HG02623 (cell line): ENCODE results near the gene LAMC3.
"Not testable (repeated sequence)": the region's sequence is repeated elsewhere in the genome, so short reads cannot be mapped to it uniquely, and the experiment has no call there.

ENCODE experiments used
- ATAC-seq: cut with Tn5 transposase; IDR thresholded peaks from one replicate; pipeline ENCODE4 v1.9.1; 2021; ENCODE audit warnings: moderate library complexity; ENCODE audit not compliant: unreplicated experiment

Gene LAMC3

DNA sequence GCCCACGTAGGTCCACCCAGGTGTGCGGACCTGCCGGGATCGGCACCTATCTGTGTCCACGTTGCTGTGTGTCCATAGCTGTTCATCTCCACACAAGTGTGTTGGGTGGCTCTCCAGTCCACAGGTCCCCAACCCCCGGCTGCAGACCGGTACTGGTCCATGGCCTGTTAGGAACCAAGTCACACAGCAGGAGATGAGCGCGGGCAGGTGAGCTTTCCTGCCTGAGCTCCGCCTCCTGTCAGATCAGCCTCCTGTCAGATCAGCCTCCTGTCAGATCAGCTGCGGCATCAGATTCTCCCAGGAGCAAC, 18.9 kb downstream of the LAMC3 start:
- no peak for ATAC-seq

DNA sequence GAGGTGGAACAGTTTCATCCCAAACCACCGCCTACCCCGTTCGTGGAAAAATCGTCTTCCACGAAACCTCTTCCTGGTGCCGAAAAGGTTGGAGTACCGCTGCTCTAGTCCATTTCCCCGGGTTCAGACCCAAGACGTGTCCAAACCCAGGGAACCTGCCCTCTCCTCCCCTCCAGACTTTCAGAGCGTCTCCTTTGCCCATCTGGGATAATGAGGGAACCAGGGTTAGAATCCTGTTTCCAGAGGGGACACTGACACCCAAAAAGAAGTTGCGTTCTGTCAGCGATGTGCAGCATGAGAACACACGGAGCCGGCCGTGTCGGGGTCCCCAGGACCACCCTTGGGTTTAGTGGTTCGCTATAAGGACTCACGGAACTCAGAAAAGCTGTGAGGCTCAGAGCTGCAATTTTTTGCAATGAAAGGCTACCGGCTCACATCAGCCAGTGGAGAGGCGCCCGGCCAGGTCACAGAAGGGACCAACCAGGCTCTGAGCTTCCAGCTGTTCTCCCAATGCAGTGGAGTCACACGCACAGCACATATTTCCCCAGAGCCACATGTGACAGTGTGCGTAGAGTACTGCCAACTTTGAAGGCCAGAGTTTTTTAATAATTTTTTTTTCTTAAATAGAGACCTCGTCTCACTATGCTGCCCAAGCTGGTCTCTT, 19.4 kb downstream of the LAMC3 start:
- no peak for ATAC-seq

DNA sequence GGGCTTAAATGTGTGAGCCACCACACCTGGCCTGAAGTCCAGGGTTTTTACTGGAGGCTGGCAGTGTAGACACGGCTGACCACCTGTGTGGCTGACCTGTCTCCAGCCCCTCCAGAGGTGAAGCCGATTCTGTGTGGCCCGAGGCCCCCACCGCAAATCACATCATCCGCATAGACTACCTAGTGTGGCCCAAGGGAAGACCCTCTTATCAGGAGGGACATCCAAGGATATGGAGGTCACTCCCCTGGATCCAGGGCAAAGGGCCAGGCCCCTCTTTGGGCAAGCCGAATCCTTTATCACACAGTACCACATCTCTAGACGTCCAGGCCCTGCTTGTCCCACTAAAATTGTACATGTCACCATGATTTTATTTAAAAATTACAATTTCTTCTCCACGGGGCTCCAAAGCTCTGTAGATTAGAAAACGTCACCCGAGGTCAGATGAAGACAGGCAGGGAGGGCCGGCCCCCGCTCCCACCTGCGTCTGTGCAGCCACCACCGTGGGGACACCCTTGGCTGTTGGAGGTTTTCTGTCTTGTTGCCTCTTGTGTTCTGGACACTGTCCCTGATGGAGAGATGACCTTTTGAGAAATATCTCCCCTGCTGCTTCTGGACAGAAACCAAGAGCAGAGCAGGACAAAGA, 20.1 kb downstream of the LAMC3 start:
- ATAC-seq, result no peak

DNA sequence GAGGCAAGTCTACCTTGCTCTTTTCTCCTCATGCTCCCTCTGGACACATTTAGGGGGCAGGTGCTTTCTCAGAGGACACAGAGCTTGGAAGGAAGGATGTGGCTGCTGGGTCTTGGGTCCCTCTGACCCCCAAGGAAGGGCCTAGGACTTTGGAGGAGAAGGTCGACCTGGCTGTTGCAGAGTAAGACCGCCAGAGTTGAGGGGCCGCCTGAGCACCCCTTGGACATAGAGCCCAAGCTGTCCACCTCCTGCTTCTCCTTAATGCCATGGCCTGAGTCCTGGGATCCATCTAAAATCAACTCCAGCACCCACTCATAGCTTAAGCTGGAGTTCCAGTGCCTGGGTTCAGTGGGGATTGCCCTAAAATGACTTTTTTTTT, 20.6 kb downstream of the LAMC3 start:
- ATAC-seq, result no peak

DNA sequence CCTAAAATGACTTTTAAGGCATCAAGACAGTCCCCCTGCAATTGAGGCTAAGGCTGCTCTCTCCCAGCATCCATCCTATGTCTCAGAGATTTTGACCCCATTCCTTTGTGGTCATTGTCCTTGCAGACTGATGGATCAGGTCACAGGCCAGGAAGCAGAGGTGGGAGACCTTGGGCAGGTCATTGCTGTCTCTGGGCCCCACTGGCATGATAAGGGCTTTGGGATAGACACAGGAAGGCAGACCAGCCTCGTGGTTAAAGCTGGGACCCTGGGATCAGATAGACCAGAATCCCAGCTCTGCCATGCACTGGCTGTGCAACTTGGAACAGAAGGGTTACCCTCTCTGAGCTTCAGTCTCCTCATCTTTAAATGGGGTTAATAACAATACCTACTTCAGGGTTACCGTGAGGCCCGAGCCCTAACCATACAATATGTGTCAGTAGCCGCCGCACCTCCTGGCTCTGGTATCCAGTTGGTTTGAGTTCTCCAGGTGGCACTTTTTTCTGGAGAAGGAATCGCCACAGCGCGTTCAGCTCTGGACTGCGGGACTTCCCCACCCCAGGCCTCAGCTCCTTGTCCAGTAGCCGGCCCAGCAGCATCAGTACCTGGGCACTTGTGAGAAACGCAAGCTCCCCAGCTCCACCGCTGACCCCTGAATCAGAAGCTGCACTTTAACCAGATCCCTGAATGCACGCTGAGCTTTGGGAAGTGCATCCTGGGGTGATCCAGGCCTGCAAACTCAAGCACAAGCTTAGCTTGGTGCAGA, 21.4 kb downstream of the LAMC3 start:
- ATAC-seq, result no peak

DNA sequence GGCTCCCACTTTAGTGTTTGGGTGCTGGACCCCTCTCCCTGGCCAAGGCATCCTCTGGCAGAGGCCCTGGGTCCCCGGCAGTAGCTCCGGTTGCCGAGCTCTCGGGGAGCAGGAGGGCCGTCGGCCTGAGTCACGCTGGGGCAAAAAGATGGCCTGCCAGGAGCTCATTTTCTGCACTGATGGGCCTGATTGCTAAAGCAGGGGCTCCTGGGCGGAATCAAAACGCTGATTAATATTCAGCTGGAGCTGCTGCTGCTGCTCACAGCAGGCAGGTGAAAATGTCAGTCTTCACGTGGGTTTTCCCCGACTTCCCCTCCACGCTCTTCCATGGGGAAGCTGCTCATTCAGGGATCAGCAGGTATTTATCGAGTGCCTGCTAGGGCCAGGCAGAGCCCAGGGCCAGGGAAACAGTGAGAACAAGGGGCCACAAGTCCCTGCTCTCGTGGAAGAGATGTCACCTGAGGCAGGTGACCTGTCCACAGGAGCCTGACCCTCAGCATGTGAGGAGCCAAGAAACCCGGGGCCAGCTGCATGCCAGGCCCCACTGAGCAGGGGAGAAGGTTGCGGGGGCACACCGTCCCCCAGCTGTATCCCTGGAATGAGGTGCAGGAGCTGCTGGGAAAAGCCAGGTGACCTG, 22.1 kb downstream of the LAMC3 start:
- no peak for ATAC-seq

DNA sequence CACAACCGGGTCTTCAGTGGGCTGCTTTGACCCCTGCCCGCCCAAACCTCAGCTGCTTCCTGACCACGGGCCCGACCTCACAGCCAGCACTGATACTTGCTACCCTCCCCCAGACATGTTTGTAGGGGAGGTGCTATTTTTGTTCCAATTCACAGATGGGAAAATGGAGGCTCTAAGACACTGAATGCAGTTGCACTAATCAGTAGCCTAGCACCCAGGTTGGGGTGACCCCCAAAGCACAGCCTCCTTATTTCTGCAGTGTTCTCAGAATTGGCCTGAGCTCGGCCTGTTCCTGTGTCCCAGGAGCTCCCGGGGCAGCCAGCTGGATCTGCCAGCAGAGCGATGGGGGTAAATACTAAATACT, 22.6 kb downstream of the LAMC3 start:
- ATAC-seq, result no peak

DNA sequence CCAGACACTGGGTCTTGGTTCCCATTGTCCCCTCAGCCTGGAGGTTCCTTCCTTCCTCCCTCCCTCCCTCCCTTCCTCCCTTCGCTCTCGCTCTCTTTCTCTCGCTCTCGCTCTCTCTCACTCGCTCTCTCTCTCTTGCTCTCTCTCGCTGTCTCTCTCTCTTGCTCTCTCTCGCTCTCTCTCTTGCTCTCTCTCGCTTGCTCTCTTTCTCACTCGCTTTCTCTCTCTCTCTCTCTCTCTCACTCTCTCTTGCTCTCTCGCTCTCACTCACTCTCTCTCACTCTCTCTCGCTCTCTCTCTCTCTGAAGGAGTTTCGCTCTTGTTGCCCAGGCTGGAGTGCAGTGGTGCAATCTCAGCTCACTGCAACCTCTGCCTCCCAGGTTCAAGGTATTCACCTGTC, 23.4 kb downstream of the LAMC3 start:
- no peak for ATAC-seq

DNA sequence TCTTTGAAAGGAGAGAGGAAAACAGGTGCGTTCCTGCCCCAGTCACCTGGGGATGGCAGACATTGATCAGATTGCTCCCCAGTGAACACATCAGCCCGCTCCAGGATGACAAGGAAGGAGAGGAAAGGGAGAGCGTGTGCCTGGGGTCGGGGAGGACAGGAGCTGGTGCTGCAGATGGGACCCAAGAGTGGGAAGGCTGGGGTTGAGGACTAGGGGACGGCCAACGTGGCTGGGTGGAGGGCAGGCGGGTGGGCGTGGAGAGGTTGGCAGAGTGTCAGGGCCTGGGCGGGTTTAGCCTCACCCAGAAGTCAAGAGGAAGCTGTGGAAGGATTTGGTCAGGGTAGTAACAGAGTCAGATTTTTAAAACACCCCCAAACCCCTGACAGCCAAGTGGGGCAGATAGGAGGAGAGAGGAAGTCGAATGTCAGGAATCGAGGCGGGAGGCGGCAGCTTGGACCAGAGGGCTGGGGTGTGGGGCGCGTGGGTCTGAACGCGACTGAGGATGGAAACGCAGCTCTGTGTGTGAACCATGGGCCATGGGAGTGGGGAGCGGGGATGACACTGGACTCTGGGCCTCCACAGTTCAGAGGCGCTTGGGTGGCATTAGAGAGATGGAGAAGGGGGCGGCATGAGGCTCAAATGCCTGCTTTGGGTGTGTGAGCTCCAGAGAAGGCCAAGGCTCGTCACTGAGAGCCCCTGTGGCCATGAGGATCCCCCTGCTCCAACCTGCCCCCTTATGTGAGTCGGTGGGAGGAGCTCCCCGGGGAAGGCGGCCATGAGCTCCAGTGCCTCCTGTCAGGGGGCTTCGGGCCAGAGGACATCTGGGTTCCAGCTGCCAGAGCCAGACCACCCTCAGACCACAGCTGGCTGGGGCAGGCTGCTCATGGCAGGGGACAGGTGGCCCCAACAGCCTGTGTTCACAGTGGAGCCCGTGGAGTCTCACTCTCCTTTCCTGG, 24.6 kb downstream of the LAMC3 start:
- ATAC-seq, result no peak

DNA sequence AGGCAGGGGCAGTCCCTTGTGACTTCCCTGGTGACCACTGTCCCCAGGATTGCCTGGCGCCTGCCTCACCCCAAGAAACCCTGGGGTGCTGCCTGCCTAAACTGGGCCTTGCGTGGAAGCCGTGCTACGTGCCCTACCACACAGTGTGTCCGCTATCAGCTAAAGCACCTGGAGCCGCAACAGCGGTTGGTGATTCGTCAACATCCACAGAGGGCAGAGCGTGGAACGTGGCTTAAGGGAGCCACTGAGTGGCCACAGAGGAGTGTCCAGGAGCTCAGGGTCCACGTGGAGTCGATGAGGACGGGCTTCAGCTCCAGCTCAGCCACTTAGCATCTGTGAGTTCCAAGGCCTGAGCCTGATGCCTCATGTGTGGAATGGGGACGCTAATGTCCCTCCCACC, 25.3 kb downstream of the LAMC3 start:
- ATAC-seq, result no peak

DNA sequence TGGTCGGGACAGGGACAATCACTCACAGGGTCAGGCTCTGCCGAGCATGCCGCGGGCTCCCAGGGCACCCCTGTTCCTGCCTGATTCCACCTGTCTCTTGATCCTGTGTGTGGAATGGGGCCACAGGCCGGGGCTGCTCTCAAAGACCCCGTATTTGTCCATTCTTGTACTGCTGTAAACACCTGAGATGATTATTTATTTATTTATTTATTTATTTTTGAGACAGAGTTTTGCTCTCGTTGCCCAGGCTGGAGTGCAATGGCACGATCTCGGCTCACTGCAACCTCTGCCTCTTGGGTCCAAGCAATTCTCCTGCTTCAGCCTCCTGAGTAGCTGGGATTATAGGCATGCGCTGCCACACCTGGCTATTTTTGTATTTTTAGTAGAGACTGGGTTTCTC, 25.8 kb downstream of the LAMC3 start:
- not testable (repeated sequence) for ATAC-seq

DNA sequence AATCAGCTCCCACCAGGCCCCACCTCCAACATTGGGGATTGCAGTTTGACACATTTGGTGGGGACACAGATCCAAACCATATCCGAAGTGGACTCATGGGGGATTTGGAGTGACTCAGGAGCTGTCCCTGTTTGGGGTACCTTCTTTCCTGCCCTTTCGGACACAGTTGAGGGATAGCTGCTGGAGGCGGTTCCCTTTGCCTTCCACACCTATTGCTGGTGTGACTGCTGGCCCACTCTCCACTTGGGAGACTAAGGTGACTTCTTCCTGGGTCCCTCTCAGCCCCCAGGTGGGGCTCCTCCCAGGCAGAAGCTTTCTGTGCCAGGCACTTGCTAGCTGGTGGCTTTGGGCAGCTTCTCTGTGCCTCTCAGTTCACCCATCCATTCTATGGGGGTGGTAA, 26.6 kb downstream of the LAMC3 start:
- no peak for ATAC-seq

DNA sequence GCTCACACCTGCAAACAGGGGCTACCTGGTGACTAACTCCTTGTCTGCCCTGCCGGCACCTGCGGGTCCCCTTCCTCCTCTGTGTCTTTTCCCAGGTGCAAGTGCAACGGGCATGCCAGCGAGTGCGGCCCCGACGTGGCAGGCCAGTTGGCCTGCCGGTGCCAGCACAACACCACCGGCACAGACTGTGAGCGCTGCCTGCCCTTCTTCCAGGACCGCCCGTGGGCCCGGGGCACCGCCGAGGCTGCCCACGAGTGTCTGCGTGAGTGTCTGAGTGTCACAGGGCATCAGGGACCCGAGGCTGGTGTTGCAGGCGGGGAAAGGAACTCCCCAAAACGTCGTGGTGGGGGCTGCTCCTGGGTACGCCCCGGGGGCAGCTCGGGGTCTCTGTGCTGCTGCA, 27.1 kb downstream of the LAMC3 start:
- no peak for ATAC-seq

DNA sequence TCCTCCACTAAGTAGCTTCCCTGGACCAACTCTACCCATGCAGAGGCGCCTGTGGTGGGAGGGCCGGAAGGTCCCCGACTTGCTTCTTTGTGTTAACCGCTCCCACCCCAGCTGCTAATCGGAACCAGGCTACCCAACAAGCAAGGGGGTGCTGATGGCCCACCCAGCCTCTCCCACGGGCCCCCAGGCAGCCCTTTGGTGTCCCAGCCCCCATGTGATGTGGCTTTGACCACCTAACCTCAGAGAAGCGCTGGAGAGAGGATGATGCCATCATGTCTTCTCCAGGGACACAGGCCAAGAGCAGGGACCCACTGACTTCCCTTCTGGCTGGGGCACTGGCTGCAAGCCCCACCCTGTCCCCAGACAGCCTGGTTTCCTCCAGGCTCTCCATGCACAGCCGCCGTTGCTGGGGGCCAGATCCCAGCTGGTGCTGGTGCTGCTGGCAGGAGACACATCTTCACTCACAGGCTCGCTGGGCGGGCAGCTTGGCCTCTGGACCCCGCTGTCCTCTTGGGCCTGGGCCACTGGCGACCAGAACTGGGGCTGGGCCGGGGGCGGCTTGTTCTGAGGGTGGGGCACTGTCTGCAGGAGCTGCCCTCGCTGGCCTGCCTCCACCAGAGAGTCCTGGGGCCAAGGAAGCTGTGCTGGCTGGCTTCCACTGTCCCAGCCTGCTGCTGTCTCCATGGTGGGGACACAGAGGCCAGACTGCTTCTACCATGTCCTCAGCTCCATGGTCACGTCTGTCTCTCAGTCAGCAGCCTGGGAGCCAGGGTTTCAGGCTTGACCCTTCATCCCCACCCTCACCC, 27.8 kb downstream of the LAMC3 start:
- no peak for ATAC-seq

DNA sequence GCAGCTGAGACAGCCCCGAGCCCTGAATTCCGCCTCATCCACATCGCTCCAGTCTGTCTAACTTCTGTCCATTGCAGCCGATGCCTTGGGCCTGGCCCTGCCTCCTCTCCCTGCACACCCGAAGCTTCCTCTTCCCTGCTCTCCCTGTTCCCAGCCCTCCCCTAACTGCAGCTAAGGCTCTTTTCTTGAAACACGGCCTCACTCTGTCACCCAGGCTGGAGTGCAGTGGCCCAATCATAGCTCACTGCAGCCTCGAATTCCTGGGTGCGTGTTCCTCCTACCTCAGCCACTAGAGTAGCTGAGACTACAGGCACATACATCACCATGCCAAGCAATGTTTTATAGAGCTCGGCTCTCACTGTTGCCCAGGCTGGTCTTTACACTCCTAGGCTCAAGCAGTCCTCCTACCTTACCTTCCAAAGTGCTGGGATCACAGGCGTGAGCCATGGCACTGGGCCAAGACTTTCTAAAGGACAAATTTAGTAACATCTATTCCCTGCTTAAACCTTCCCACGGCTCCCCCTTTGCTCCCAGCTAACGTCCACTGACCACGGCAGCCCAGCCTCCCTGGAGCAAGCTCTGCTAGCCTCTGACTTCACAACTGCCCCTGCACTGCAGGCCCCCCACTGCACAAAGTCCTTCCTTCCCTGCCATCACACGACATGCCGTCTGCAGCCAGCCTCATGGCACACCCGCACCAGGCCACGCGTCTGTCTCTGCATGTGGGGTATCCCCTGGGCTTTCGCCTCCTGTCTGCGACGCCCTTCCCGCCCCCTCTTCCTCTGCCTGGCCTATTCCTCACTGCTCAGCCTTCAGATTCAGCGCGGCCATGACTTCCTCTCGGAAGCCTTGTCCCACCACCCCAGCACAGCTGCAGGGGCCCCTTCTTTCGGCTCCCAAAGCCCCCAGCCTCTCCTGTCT, 28.6 kb downstream of the LAMC3 start:
- ATAC-seq, result no peak

DNA sequence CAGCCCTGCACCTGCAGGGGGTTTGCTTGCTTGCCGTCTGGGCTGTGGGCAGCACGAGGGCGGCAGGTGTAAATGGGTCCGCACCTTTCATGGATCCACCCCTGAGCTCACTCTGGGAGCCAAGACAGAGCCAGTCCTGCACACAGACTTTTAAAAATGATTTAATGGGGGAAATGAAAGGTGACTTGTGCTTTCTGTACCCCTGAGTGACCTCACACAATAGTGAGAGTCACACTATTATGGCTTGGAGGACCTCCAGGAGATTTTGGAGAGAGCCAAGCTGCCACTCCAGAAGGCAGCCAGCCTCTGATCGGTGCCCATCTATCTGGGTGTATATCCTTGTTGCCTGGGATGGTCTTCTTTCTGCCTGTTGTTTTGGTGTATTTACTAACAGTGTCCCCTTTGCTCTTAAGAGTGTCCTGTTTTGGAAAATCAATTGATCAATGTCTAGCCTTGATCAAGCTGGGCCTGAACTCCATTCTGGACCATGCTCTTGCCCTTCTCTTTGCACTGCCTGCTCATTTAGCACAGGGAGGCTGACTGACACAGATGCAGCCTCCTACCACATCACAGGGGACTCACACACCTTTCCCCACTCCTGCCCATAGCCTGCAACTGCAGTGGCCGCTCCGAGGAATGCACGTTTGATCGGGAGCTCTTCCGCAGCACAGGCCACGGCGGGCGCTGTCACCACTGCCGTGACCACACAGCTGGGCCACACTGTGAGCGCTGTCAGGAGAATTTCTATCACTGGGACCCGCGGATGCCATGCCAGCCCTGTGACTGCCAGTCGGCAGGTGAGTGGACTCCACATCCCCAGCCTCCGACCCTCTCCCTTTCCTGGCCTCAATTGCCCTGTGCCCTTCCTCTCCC, 29.5 kb downstream of the LAMC3 start:
- no peak for ATAC-seq

DNA sequence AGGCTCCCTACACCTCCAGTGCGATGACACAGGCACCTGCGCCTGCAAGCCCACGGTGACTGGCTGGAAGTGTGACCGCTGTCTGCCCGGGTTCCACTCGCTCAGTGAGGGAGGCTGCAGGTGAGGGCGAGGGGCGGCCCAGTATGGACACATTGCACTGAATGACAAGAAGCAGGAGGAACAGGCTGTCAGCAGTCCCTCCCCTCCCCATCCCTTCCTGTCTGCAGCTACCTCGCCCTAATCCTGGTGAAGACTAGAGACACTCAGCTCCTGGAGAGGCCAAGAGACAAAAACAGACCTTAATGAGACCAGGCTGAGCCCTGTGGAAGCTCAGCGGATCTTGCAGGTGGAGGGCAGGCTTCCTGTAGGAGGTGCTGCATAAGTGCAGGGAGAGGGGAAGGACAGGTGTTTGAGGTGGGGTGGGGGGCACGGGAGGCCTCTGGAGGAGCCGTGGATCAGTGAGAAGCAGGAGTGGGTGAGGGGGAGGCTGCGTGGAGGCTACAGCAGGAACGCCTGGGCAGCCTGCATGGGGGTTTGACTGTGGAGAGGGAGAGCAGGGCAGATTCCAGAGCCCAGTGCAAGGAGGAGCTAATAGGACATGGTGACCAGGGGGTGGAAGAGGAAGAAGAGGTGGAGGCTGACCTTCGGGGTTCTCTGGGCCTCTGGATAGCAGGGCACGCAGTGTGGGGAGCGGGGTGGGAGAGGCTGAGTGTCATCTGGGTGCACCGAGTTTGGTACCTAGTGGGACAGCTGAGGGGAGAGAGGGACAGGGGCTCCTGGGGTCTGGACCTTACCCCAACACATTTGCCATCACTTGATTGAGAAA, 30.4 kb downstream of the LAMC3 start:
- ATAC-seq, result no peak
